HG03378 (cell line): Measurements from ENCODE around the gene UBXN7.
"Not testable (repeated sequence)": the region's sequence is repeated elsewhere in the genome, so short reads cannot be mapped to it uniquely, and the experiment has no call there.

Experiments
- ATAC-seq: cut with Tn5 transposase; IDR thresholded peaks from one replicate; pipeline ENCODE4 v1.9.1; 2021; ENCODE audit warnings: mild to moderate bottlenecking, moderate library complexity; ENCODE audit not compliant: unreplicated experiment

The UBXN7 gene

GRCh38 chr3:196320137-196320536 is 112.1 kb downstream of the UBXN7 start:
- ATAC-seq = no peak

DNA sequence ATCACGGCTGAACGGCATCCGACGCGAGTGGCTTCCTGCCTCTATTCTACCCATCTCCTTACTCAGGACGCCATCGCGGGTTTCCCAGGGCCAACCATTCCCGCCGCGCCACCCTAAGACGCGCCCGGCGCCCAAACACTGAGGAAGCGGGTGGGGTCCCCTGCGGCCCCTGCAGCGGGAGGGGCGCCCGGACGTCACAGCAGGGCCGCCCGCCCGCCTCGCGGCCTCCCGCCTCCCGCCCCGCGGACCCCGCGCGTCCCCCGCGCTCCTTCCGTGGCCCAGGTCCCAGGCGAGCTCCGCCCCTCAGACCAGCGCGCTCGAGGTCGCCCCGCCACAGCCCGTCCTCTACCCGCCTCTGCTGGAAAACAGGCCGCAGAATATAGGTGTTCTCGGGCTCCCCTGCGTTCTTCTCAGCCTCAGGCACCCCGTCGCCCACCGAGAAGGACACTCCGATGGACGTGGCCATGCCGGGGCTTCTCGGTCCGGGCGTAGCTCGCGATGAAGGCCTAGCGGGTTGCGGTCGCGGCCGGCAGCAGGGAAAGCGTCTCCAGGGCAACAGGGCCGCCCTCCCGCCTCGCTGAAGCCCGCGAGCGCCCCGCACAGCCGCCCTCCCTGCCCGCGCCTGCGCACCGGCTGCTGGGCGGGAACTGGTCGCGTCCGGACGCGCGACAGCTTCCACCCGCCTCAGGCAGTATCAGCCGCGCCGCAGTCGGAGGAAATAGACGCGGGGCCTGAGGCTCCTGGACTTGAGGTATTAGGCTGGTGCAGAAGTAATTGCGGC is 114.3 kb downstream of the UBXN7 start, which contains the start of gene DYNLT2B:
DYNLT2B (minus strand) TSS at position 554 of the 781 bp plus-strand sequence; CDS start at position 466, 88 bp downstream.
- peak; percentile 58 for ATAC-seq

DNA sequence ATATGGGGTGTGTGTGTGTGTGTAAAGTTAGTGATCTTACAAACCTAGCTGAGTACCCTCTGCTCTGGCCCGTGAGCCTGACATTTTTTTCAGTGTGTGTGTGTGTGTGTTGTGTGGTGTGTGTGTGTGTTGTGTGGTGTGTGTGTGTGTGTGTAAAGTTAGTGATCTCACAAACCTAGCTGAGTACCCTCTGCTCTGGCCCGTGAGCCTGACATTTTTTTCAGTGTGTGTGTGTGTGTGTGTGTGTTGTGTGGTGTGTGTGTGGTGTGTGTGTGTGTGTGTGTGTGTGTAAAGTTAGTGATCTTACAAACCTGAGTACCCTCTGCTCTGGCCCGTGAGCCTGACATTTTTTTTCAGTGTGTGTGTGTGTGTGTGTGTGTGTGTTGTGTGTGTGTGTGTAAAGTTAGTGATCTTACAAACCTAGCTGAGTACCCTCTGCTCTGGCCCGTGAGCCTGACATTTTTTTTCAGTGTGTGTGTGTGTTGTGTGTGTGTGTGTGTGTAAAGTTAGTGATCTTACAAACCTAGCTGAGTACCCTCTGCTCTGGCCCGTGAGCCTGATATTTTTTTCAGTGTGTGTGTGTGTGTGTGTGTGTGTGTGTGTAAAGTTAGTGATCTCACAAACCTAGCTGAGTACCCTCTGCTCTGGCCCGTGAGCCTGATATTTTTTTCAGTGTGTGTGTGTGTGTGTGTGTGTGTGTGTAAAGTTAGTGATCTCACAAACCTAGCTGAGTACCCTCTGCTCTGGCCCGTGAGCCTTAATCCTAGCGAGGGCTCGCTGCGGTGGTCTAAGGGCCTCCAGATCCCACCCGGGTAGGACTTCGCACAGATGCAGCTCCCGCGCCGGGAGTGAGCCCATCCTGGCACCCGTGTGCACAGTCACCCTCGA is 115.2 kb downstream of the UBXN7 start:
- ATAC-seq = not testable (repeated sequence)

GRCh38 chr3:196315821-196316220 is 116.4 kb downstream of the UBXN7 start:
- ATAC-seq = no peak

DNA sequence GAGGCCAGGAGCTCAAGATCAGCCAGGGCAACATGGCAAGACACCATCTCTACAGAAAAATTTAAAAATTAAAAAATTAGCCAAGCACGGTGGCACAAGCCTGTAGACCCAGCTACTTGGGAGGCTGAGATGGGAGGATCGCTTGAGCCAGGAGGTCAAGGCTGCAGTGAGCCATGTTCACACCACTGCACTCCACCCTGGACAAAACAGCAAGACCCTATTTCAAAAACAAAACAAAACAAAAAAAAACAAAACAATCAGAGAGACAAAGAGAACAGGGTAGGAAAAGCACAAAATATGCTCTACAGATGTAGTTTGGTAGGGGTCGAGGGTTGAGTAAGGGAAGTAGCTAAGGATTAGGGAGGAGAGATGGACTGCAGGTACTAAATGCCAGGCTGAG is 117.6 kb downstream of the UBXN7 start:
- ATAC-seq = no peak

DNA sequence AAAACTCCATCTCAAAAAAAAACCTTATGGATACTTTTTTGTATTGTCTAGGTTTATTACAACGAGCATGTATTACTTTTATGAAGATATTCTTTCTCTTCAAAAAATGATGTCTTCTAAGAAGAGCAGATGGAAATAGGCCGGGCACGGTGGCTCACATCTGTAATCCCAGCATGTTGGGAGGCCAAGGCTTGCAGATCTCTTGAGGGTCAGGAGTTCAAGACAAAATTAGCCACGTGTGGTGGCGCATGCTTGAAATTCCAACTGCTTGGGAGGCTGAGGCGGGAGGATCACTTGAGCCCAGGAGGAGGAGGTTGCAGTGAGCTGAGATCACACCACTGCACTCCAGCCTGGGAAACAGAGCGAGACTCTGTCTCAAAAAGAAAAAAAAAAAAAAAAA is 118.1 kb downstream of the UBXN7 start:
- not testable (repeated sequence) for ATAC-seq

GRCh38 chr3:196302960-196303359 is 129.3 kb downstream of the UBXN7 start:
- ATAC-seq = not testable (repeated sequence)

DNA sequence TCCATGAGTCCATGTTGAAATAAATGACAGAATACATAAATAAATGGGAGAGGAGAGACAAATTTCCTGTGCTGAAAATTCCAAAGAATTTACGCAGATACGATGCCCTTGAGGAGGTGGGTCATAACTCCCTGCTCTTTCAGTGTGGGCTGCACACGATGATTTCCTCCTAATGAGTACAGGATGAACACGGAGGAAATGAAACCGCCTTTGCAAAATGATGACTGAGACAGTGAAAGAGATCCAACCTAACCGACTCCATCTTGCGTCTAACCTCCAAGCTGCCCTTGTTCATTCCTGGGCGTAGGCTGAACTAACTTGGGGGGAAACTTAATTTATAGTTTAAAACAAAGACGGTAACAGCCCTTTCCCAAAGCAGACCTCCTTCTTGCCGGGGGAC is 129.7 kb downstream of the UBXN7 start:
- not testable (repeated sequence) for ATAC-seq

DNA sequence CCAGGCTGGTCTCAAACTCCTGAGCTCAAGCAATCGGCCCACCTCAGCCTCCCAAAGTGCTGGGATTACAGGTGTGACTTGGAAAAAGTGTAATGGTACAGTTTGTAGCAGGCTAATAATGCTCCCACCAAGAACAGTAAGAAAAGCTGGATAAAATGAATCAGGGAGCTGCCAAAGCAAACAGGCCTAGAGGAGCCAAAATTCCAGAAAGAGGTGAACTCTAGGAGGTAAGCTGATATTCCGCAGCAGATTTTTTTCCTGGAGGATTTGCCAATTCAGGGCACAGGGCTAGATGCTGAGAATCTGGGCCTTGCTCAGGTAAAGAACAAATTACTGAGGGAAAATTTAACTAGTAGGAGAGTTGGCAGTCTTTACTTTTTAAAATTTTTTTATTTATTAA is 133.7 kb downstream of the UBXN7 start:
- no peak for ATAC-seq
